ENCODE data around the gene PRDM16.

PRDM16 gene

GRCh38 chr1:3129133-3129490 is 60.1 kb downstream of the PRDM16 start:
- TF ChIP-seq ZFX (IDR thresholded peaks at IDR 0.05) (no peak), CTCF (conservative IDR thresholded peaks at IDR 0.05) (no peak)
- H3K27ac ChIP-seq, result peak overlapping the region; percentile 86

- TF ChIP-seq CTCF (conservative IDR thresholded peaks at IDR 0.05) (no peak), ZFX (IDR thresholded peaks at IDR 0.05) (no peak)
- 0 out of 2 replicates have a peak overlapping the region, but pooled peaks have one; percentile 4 for H3K27ac ChIP-seq
These were observed 61.3 kb downstream of the PRDM16 start for GRCh38 chr1:3130268-3130667.

GRCh38 chr1:3132660-3133059 is 63.7 kb downstream of the PRDM16 start:
- H3K27ac ChIP-seq, result peak overlapping the region; percentile 71

GRCh38 chr1:3133686-3134085 is 64.7 kb downstream of the PRDM16 start:
- peak overlapping the region; percentile 71 for H3K27ac ChIP-seq
- no peak for TF ChIP-seq CTCF (conservative IDR thresholded peaks at IDR 0.05)
- TF ChIP-seq ZFX (IDR thresholded peaks at IDR 0.05), result no peak

More at GRCh38 chr1:3132660-3133059, 63.7 kb downstream of the PRDM16 start:
- TF ChIP-seq ZFX (IDR thresholded peaks at IDR 0.05) (no peak), CTCF (conservative IDR thresholded peaks at IDR 0.05) (no peak)

GRCh38 chr1:3134381-3135072 is 65.5 kb downstream of the PRDM16 start:
- H3K27ac ChIP-seq, result peak overlapping the region; percentile 71
- TF ChIP-seq ZFX (IDR thresholded peaks at IDR 0.05) (no peak), CTCF (conservative IDR thresholded peaks at IDR 0.05) (no peak)

- no peak overlapping the region for H3K27ac ChIP-seq
- TF ChIP-seq ZFX (IDR thresholded peaks at IDR 0.05) (no peak), CTCF (conservative IDR thresholded peaks at IDR 0.05) (no peak)
These were observed 66.2 kb downstream of the PRDM16 start for GRCh38 chr1:3135073-3135702.

GRCh38 chr1:3135744-3136455 is 66.9 kb downstream of the PRDM16 start:
- no peak for TF ChIP-seq CTCF (conservative IDR thresholded peaks at IDR 0.05)
- no peak for TF ChIP-seq ZFX (IDR thresholded peaks at IDR 0.05)
- H3K27ac ChIP-seq, result no peak overlapping the region

All from C4-2B (cell line).